HL-60 (cell line): ENCODE measurements around the gene ZNF782.

Experiments used
- DNase-seq, 2 experiments: peaks; one replicate each; pipeline ENCODE4 v3.0.0-alpha.2; 2010 to 2020; ENCODE audit warnings: low read depth in 1 of 2, low spot score in 1 of 2
- H3K27ac ChIP-seq: fragments of 250-450 bp; sonication (Bioruptor Pico); replicated peaks from 2 replicates; pipeline ENCODE4 v1.5.1; 2020; ENCODE audit warnings: mild to moderate bottlenecking, moderate library complexity
- H3K27me3 ChIP-seq: fragments of 250-450 bp; sonication (Bioruptor Pico); 2 replicates; pipeline ENCODE4 v1.5.1; 2021; ENCODE audit warnings: mild to moderate bottlenecking, moderate library complexity; ENCODE audit not compliant: insufficient read depth, poor library complexity, severe bottlenecking
- H3K4me3 ChIP-seq: replicated peaks from 2 replicates; pipeline ENCODE4 v1.5.1; 2011; ENCODE audit warnings: mild to moderate bottlenecking, control low read depth, low read length; ENCODE audit not compliant: insufficient read depth
- CTCF ChIP-seq: IDR thresholded peaks from one replicate; pipeline ENCODE4 v1.5.1; 2011; ENCODE audit warnings: low read length, control low read depth, inconsistent platforms; ENCODE audit not compliant: insufficient read depth
- GABPA ChIP-seq: IDR thresholded peaks from 2 replicates; pipeline ENCODE4 v1.6.1; 2012; ENCODE audit warnings: low read depth
- POLR2AphosphoS5 ChIP-seq: IDR thresholded peaks from 2 replicates; pipeline ENCODE4 v1.6.1; 2012; ENCODE audit warnings: low read depth
- REST ChIP-seq: IDR thresholded peaks from 2 replicates; pipeline ENCODE4 v1.6.1; 2012; ENCODE audit warnings: low read depth; ENCODE audit not compliant: insufficient replicate concordance
- SPI1 ChIP-seq: IDR thresholded peaks from 2 replicates; pipeline ENCODE4 v1.6.1; 2012; ENCODE audit warnings: low read depth, mild to moderate bottlenecking, borderline replicate concordance

ZNF782 gene

GRCh38 chr9:96771124-96771523, 83.2 kb downstream of the ZNF782 start:
- no peak for TF ChIP-seq SPI1
- TF ChIP-seq REST = no peak
- TF ChIP-seq POLR2AphosphoS5 = no peak
- no peak for TF ChIP-seq CTCF
- TF ChIP-seq GABPA = no peak
- Histone ChIP-seq H3K27ac (no peak overlapping the region), H3K27me3 (no peaks in the 10 kb centered on the region), H3K4me3 (no peak overlapping the region)
- no peak for DNase-seq

GRCh38 chr9:96769989-96770388, 84.3 kb downstream of the ZNF782 start:
- Histone ChIP-seq H3K27ac (no peak overlapping the region), H3K27me3 (no peaks in the 10 kb centered on the region), H3K4me3 (no peak overlapping the region)
- TF ChIP-seq SPI1 (no peak), CTCF (no peak), POLR2AphosphoS5 (no peak), REST (no peak), GABPA (no peak)
- DNase-seq = no peak
